Stimulated activated CD8-positive, alpha-beta memory T cell treated with anti-CD3 and anti-CD28 coated beads, Interleukin-15, amount 100 ng/mL, for 1 hour (primary cell): ENCODE measurements around the gene PDE5A.
"Not testable (repeated sequence)": the region's sequence is repeated elsewhere in the genome, so short reads cannot be mapped to it uniquely, and the experiment has no call there.

Experiments used
- DNase-seq: peaks from one replicate; pipeline ENCODE4 v3.0.0-alpha.2; 2020; ENCODE audit warnings: low read depth

The PDE5A gene

GRCh38 chr4:119628281-119629141, at the start of gene PDE5A:
TSS of gene PDE5A (minus strand) at chr4:119628804. CDS start at chr4:119628671, 133 bp downstream.
- no peak for DNase-seq

GRCh38 chr4:119676101-119676500, 47.5 kb upstream of the PDE5A start:
- no peak for DNase-seq

- no peak for DNase-seq
Measured at GRCh38 chr4:119675391-119675790, 46.8 kb upstream of the PDE5A start.

GRCh38 chr4:119672938-119673337, 44.3 kb upstream of the PDE5A start:
- no peak for DNase-seq

GRCh38 chr4:119672086-119672485, 43.5 kb upstream of the PDE5A start:
- DNase-seq: no peak

GRCh38 chr4:119671205-119671604, 42.6 kb upstream of the PDE5A start:
- DNase-seq: no peak

- no peak for DNase-seq
Measured at GRCh38 chr4:119667802-119668201, 39.2 kb upstream of the PDE5A start.

- no peak for DNase-seq
Measured at GRCh38 chr4:119666653-119667091, 38.1 kb upstream of the PDE5A start.

GRCh38 chr4:119665752-119666151, 37.1 kb upstream of the PDE5A start:
- no peak for DNase-seq

- DNase-seq: no peak
Measured at GRCh38 chr4:119664168-119664907, 35.7 kb upstream of the PDE5A start.

GRCh38 chr4:119663160-119663788, 34.7 kb upstream of the PDE5A start:
- no peak for DNase-seq

GRCh38 chr4:119662612-119663011, 34.0 kb upstream of the PDE5A start:
- DNase-seq: not testable (repeated sequence)

GRCh38 chr4:119661231-119661630, 32.6 kb upstream of the PDE5A start:
- no peak for DNase-seq

- DNase-seq: no peak
Measured at GRCh38 chr4:119659576-119659975, 31.0 kb upstream of the PDE5A start.

- no peak for DNase-seq
Measured at GRCh38 chr4:119657111-119657611, 28.6 kb upstream of the PDE5A start.

- DNase-seq: no peak
Measured at GRCh38 chr4:119656342-119656741, 27.7 kb upstream of the PDE5A start.

GRCh38 chr4:119655111-119655837, 26.7 kb upstream of the PDE5A start:
- DNase-seq: no peak

- no peak for DNase-seq
Measured at GRCh38 chr4:119653990-119654389, 25.4 kb upstream of the PDE5A start.

- no peak for DNase-seq
Measured at GRCh38 chr4:119652998-119653397, 24.4 kb upstream of the PDE5A start.

- no peak for DNase-seq
Measured at GRCh38 chr4:119648398-119648797, 19.8 kb upstream of the PDE5A start.

- no peak for DNase-seq
Measured at GRCh38 chr4:119647558-119647957, 19.0 kb upstream of the PDE5A start.
